GM21619 (cell line): ENCODE measurements around the gene HOXC11.

Experiments
- ATAC-seq: cut with Tn5 transposase; IDR thresholded peaks from one replicate; pipeline ENCODE4 v1.9.1; 2021; ENCODE audit not compliant: unreplicated experiment

Gene HOXC11

DNA sequence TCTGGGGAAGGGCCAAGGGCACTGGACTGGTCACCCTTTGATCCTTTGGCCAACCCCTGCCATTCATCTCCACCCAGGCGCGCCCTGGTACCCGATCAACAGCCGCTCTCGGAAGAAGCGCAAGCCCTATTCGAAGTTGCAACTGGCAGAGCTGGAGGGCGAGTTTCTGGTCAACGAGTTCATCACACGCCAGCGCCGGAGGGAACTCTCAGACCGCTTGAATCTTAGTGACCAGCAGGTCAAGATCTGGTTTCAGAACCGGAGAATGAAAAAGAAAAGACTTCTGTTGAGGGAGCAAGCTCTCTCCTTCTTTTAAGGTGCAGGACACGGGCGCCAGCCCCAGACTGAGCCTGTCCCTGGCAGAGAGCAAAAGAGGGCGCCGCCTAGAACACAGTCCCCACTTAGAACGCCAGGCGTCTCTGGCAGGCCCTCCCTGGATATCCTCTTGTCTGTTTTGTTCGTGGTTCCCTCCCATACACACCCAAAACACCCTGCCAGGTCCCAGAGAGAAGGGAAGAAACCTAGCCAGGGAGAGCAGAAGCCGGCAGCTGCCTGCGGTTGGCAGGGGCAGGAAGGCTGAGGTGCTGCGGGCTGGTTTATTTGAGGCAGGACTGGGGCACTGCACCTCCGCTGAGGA is 16.6 kb upstream of the HOXC11 start:
- no peak for ATAC-seq

DNA sequence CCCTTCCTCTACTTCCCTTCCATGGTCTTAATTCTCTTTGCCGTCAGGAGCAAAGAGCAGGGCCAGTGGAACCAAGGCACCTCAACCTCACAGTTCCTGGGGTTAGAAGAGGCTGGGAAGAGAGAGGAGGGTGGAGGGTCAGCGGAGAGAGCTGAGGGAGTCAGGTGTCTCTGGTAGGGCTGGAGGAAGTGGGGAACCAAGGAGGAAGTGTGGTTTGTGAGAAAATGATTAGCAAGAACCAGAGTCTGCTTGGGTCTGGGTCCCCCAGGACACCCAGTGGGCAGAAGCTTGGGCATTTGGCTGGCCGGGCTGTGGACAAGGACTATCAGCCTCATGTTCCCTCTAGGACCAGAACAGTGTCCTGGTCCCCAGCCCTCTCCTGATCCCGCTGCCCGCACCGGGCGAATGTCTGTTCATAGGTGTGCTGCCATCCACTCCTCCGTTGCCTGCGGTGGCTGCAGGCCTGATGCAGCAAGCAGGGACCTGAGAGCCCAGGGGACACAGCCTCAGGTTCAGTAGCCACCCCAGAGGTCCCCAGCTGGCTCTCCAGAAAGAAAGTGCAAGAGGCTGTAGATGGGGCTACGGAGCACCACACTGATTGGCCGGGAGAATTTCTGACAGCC is 15.9 kb upstream of the HOXC11 start:
- ATAC-seq: no peak

DNA sequence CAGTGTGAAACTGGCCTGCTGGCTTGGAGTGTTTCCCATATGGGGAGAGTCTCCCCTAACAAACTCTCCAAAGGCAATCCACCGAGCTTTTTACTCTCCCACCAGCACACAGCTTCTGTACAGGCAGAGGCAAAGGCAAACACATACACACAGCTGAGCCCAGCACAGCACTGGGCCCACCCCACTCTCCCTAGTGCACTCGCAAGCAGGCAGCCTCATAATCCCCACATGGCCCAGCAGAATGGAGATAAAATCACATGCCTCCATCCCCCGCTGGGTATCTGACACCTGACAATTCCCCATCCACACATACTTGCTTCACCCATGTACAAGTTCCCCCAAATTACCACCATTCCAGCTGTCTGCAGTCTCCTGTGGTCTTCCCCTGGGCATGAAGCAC is 14.8 kb upstream of the HOXC11 start:
- no peak for ATAC-seq

GRCh38 chr12:53959314-53959713 is 13.6 kb upstream of the HOXC11 start:
- no peak for ATAC-seq

GRCh38 chr12:53960187-53961024 is 12.5 kb upstream of the HOXC11 start:
- ATAC-seq: no peak

DNA sequence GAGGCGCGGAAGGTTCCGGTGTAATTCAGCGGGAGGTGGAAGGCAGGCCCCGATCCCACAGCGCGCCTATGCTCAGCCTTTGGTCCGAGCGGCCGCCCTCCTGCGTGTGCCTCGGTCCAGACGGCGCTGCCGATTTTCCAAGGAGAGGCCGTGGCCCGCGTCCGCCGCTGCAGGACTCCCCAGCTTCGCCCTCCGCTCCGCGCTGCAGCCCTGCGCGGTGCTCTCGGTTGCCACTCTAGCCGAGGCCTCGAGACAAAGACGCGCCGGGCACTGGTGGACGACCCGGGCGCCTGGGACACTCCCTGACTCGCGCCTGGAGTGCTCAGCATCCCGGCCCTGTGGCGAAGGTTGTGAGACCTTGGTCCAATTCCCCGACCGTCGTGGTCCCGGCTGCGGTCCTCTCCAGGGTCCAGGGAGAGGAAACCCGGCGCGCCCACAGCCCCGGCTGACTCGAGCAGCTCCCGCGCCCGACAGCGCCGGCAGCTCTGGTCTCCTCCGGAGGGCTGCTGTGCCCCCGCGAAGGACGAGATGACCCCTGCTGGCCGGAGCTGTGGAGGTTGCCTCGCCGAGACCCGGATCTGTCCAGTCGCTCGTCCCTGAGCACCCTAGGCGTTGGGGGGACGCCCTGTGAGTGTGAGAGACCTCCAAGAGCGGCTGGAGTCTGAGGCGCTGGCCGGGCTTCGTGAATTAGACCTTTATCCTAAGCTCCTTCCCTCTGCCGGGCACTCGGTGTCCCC is 11.7 kb upstream of the HOXC11 start:
- ATAC-seq: no peak

DNA sequence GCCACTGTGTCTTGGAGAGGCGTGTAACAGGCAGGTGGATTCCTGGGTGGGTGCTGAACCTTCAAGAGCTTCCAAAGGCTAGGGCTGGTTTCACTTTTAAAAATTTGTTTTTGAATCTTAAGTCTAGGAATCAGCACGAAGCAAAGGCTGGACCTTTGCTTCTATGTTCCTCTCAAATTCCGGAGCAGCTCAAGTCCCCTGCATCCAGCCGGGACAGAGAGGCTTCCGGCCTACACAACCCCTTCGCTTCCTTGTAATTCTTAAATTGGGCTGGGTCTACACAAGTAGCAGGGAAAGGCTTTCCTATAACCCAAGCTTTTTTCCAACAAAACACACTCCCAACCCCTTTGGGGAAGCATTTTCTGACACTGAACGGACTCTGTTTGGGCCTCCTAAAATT is 9.9 kb upstream of the HOXC11 start:
- no peak for ATAC-seq

DNA sequence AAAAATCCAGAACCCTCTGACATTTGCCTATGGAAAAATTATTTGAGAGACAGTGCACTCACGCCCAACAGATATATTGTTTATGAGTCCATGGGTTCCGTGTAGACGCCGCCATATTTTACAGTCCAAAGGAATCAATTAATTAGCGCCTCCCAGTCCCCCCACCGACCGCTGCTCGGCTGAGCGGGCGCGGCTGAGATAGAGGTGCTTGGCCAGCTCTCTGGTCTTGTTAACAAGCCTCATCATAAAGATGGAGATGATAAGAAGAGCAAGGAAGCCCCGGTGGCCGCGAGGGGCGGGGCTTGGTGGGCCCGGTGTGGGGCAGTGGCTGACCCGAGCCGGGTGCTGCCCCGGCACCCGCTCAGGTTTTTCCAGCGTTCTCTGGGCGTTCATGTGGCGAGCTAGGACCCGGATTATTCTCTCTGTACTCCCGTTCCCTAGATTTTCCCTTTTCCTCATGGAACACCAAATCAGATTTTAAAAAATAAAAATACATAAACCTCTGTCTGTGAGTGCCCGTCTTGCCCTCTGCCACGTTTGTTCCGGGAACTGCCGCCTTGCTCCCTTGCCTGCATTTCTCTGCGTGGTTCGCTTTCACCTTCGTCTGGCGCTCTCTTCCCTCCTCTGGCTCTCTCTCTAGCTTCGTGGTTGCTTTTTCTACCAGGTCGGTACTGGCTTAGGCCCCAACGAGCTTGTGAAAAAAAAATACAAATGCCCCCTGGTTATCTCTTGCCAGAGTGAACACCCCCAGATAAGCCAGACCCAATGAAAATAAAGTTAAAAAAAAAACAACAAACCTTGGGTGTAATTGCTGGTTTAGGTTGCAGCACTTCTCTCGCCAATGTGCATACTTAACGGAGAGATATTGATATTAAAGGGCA is 9.3 kb upstream of the HOXC11 start:
- ATAC-seq: no peak

GRCh38 chr12:53964315-53964713 is 8.6 kb upstream of the HOXC11 start:
- no peak for ATAC-seq

GRCh38 chr12:53965281-53966084 is 7.4 kb upstream of the HOXC11 start:
- no peak for ATAC-seq

DNA sequence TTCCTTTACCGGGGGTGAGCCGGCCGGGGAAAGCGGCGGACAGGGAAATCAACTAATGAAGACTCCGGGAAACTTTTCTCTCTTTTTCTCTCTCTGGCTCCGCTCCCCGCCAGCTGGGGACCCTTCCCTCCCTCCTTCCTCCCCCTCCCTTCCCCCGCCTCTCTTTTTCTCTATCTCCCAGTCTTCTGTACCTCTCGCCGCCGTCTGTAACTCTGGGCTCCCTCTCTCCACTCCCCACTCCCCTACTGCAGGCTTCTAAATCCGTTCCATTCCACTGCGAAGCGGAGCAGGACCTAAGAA is 6.9 kb upstream of the HOXC11 start:
- ATAC-seq: no peak

DNA sequence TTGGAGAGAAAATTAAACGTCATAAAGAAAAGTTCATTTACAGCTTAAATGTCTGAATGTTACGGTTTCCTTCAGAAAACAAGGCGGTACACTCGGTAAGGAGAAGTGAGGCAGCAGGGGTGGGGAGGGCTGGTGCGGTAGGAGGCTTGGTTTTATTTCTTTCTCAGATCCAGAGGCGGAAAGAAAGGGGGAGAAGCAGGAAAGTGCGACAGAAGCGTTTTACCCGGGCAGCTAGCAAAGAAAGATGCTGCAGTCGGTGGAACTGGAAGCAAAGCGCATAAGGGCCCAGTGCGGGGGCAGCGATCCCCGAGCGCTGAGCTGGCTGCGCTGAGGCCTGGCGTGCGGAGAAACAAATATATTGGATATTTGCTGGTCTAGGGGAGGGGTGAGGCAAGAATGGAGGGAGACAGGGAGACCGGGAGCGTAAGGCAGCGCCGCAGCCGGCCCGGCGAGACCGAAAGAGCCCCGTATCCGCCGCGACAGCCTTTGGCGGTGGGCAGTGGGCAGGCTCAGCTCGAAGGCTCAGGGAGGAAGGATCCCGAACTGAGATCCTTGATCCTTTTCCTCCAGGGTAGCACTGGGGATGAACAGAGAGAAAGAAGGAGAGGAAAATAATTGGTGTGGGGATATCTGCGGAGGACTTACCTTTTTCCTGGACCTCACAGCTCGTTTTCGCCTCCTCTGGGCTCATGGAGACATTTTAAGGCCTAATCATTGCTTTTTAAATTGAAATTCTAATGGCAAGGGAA is 6.4 kb upstream of the HOXC11 start:
- ATAC-seq: no peak

DNA sequence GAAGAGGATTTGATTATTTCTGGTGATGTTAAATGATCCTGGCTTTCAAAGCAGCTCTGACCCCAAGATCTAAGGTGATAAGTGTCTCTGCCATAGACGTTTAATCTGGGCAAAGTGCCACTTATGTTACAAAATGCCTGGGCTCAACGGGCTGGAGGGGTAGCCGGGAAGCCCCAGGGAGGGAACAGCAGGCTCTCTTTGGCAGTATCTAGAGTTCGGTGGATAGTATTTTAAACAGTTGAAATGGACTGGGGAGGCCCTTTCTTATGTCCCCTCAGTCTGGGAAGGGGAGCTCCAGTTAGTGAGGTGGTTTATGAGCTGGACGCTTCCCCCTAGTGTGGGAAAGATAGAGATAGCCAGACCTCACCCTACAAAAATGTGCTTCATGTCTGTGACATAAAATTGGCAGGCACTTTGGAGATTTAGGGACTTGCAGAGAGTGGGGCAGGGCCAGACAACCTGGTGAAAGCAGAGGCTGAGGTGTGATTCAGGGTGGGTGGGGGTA is 5.5 kb upstream of the HOXC11 start:
- ATAC-seq: no peak

DNA sequence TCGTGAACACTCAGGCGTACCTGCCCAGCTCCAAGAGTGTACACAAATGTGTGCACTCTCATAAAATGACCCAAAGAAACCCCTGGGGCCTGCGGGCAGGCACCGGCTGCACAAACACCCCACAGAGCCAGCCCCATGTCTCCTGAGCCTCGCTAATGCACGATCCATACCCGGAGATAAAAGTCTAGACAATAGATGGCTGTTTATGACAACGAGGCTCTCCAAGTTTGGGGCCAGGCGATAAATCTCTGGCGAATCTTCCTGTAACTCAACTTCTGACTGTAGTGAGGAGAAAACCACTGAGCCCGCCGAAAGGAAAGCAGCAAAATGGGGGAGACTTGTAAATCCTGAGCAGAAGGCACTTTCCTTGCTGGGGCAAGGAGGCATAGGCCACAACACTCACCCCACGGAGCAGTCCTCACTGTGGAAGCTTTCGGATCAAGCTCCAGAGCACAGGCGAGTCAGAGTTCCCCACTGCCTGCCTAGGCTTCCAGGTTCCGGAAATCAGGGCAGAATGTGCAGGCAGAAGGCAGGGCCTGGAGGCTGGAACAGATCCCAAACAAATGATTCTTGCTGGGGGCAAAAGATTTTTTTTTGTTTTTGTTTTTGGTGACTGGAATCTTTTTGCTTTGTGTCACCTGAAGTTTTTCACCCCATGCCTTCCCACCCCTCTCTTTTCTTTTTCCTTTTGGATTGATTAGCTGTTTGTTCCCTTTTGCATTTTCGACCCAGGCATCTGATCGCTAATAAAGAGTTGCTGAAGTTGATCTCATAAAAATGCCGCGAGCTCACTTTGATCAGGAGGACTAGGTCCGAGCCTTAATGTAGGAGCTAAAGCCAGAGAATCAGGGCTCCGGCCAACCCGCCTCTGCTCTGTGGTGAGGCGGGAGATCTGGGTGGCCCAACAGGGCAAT is 4.5 kb upstream of the HOXC11 start:
- ATAC-seq: no peak

GRCh38 chr12:53969588-53970259 is 3.2 kb upstream of the HOXC11 start:
- no peak for ATAC-seq

- ATAC-seq: no peak
These were observed 2.5 kb upstream of the HOXC11 start for GRCh38 chr12:53970451-53970850.

GRCh38 chr12:53971129-53971528 is 1.8 kb upstream of the HOXC11 start:
- no peak for ATAC-seq
